Activated CD4-positive, alpha-beta memory T cell treated with anti-CD3 and anti-CD28 coated beads for 36 hours (primary cell): ENCODE results near the gene CENATAC. TPM values are rescaled to one million over a fixed set of nuclear protein-coding genes. Genes with fewer than 3 reads are reported as not detected.
"Not testable (repeated sequence)": the region's sequence is repeated elsewhere in the genome, so short reads cannot be mapped to it uniquely, and the experiment has no call there.

Experiments
- CTCF ChIA-PET: fragments of 350-600 bp; sonication (Branson Sonifier 250); formaldehyde crosslinking; loops from one replicate; lab custom pipeline; 2021; ENCODE audit warnings: antibody characterized with exemption, inconsistent platforms; lab: Charles Lee
- POLR2A ChIA-PET: fragments of 350-600 bp; sonication (Branson Sonifier 250); formaldehyde crosslinking; loops from one replicate; lab custom pipeline; 2021; ENCODE audit warnings: antibody characterized with exemption; lab: Charles Lee
- DNase-seq: peaks from one replicate; pipeline ENCODE4 v3.0.0-alpha.2; 2020
- H3K27ac Mint-ChIP-seq: one replicate; pipeline ENCODE4 v1.8.0; 2021; ENCODE audit warnings: mixed read lengths
- H3K27me3 Mint-ChIP-seq: one replicate; pipeline ENCODE4 v1.8.0; 2021; ENCODE audit warnings: mixed read lengths
- H3K36me3 Mint-ChIP-seq: one replicate; pipeline ENCODE4 v1.8.0; 2021; ENCODE audit warnings: mixed read lengths
- H3K4me1 Mint-ChIP-seq: one replicate; pipeline ENCODE4 v1.8.0; 2021; ENCODE audit warnings: low read depth, mixed read lengths
- H3K4me3 Mint-ChIP-seq: one replicate; pipeline ENCODE4 v1.8.0; 2021; ENCODE audit warnings: mild to moderate bottlenecking, mixed read lengths
- H3K9me3 Mint-ChIP-seq: one replicate; pipeline ENCODE4 v1.8.0; 2021; ENCODE audit warnings: mixed read lengths
- intact Hi-C: fragments of 100-400 bp; cut with micrococcal nuclease; formaldehyde crosslinking; loops from one replicate; pipeline ENCODE4 v1.15.1; 2023
- total RNA-seq, 2 experiments: library from RNA; stranded (reverse); gene quantifications; one replicate each; pipeline ENCODE4 v1.2.3, GENCODE V29; 2021

Gene CENATAC
- total RNA-seq, 2 experiments from 2014 or later: 21.4 to 22.3 TPM

DNA sequence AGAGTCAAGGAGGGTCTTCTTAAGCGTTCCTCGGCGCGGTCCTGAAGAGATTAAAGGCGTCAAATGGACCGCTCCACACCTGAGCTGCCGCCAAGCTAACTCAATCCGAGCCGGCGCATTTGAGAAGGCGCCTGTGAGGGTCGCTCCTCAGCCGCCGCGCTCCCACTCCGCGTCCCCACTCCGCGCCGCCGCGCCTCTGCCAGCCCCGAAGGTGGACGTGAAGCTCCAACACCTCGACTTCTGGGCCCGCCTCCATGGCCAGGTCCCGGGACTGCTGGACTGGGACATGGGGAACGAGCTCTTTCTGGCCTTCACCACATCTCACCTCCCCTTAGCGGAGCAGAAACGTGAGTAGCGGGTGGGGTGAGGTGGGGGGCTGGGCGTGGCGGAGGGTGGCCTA is 26.3 kb upstream of the CENATAC start, which contains the start of gene FOXR1:
Gene FOXR1 (plus strand): TSS at position 116 of the 400 bp plus-strand sequence. CDS start 171 bp downstream, at position 287.
- no peak for DNase-seq
- no peak within 1 kb of the TSS for H3K4me3 Mint-ChIP-seq
- H3K27ac Mint-ChIP-seq: no peak within 1 kb of the TSS
- no peaks in the 10 kb centered on the region for H3K36me3 Mint-ChIP-seq
- no peaks in the 10 kb centered on the region for H3K4me1 Mint-ChIP-seq
- POLR2A ChIA-PET: interaction anchor here (0.6 kb wide), 1 partner anchor 1030 kb away, joined by 4 read pairs; no protein-coding TSS in a partner anchor
- intact Hi-C loops: no loop called here
- H3K27me3 Mint-ChIP-seq: peaks cover 15% of the 10 kb centered on the region
- H3K9me3 Mint-ChIP-seq: no peaks in the 10 kb centered on the region
- CTCF ChIA-PET: no interaction called here

DNA sequence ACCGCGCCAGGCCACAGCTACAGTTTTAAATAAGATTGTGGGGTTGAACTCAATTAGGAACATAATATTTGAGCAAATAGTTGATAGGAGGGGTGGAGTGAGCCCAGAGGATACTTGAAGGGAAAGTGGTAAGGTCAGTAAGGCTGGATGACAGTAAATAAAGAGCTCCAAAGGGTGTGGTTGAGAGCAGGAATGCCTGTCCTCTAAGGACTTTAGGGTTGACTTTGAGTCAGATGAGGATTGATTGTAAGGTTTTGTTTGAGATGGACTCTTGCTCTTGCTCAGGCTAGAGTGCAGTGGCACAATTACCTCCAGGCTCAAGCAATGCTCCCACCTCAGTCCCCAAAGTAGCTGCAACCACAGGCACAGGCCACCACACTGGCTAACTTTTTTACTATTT is 24.0 kb upstream of the CENATAC start:
- intact Hi-C loops: no loop called here
- Mint-ChIP-seq H3K27ac (no peak overlapping the region), H3K36me3 (no peaks in the 10 kb centered on the region), H3K27me3 (peaks cover 17% of the 10 kb centered on the region), H3K4me3 (no peak overlapping the region), H3K4me1 (no peaks in the 10 kb centered on the region), H3K9me3 (no peaks in the 10 kb centered on the region)
- POLR2A ChIA-PET: no interaction called here
- DNase-seq: no peak
- CTCF ChIA-PET: interaction anchor here (0.9 kb wide), 1 partner anchor 17 kb away, joined by 3 read pairs; no protein-coding TSS in a partner anchor

DNA sequence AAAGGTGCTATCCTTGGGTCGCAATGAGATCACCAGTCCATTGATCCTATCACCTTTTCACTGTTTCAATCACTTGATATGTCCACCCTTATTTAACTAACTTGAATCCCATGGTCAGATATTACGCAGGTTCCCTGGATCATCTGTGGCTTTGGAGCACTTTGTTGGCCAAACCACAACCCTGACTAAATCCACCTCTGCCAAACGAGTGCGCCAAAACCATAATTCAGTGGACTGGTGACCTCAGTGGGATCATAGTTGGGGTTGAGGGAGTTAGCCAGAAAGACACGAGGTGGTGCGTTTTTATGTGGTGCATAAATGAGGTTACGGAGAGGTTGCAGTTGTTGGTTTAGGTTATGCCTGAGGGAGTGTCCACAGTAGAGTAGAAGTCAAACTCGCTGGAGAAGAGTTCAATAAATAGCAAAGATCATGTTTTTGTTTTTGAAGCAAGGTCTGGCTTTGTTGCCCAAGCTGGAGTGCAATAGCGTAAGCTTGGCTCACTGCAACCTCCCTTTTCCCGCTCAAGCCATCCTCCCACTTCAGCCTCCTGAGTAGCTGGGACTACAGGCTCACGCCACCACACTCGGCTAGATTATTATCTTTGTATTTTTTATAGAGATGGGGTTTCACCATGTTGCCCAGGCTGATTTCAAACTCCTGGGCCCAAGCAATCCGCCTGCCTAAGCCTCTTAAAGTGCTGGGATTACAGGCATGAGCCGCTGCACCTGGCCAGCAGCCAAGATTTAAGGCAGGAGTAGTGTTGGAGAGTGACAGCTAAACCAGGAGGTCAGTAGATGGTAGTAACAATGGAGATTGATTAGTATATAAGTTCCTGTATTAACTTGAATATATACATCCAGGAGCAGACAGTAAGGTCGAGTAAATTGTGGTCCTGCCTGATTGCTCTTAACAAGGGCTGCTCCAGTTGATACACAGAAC is 21.9 kb upstream of the CENATAC start:
- ChIA-PET POLR2A (no interaction called here), CTCF (interaction anchor here (1.7 kb wide), 1 partner anchor 19 kb away, joined by 7 read pairs; the partner anchor contains the start of gene UPK2)
- no peak overlapping the region for H3K27ac Mint-ChIP-seq
- intact Hi-C loops: no loop called here
- H3K36me3 Mint-ChIP-seq: no peaks in the 10 kb centered on the region
- no peak overlapping the region for H3K4me3 Mint-ChIP-seq
- H3K4me1 Mint-ChIP-seq: no peaks in the 10 kb centered on the region
- H3K27me3 Mint-ChIP-seq: peaks cover 13% of the 10 kb centered on the region
- H3K9me3 Mint-ChIP-seq: no peaks in the 10 kb centered on the region
- DNase-seq: no peak

DNA sequence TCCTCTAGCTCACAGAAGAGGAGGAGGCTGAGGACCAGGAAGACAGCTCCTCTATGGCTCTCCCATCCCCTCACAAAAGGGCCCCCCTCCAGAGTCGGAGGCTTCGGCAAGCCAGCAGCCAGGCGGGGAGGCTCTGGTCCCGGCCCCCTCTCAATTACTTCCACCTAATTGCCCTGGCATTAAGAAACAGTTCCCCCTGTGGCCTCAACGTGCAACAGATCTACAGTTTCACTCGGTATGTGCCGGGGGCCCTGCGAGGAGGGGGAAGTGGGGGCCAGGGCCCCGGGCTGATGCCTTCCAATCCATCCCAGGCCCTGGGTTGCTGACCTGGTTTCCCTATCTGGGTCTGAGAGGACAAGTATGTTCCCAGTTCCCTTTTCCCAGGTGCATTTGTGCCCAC is 18.5 kb upstream of the CENATAC start:
- intact Hi-C loops: no loop called here

DNA sequence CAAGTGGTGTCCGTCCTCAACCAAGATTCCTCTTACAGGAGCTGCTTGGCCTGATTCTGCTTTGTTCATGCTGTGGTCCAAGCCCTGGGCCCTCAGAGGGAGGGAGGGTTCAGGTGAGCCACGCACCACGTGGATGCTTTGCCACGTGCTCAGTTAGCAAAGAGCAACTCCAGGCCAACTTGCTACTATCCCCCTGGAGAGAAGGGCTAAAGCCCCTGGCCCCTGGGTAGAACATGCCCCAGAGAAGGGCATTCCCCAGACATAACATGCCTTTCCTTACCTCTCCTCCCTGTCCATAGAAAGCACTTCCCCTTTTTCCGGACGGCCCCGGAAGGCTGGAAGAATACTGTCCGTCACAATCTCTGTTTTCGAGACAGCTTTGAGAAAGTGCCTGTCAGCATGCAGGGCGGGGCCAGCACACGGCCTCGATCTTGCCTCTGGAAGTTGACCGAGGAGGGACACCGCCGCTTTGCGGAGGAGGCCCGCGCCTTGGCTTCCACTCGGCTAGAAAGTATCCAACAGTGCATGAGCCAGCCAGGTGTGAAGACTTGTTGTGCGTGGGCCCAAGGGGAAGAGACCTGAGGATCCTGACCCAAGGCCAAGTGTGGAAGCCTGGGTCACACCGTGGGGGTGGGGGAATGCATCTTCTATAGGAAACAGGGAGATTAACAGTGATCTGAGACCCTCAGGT is 17.6 kb upstream of the CENATAC start:
- H3K36me3 Mint-ChIP-seq: no peaks in the 10 kb centered on the region
- intact Hi-C loops: no loop called here
- DNase-seq: no peak
- no peaks in the 10 kb centered on the region for H3K4me1 Mint-ChIP-seq
- no peak overlapping the region for H3K4me3 Mint-ChIP-seq
- POLR2A ChIA-PET: no interaction called here
- CTCF ChIA-PET: no interaction called here
- peaks cover 6% of the 10 kb centered on the region for H3K27me3 Mint-ChIP-seq
- H3K9me3 Mint-ChIP-seq: no peaks in the 10 kb centered on the region
- no peak overlapping the region for H3K27ac Mint-ChIP-seq

More for the DNA sequence above, 18.5 kb upstream of the CENATAC start:
- no peak for DNase-seq
- no peak overlapping the region for H3K4me3 Mint-ChIP-seq
- CTCF ChIA-PET: no interaction called here
- POLR2A ChIA-PET: no interaction called here
- H3K27me3 Mint-ChIP-seq: peaks cover 10% of the 10 kb centered on the region
- no peaks in the 10 kb centered on the region for H3K9me3 Mint-ChIP-seq
- H3K4me1 Mint-ChIP-seq: no peaks in the 10 kb centered on the region
- H3K27ac Mint-ChIP-seq: no peak overlapping the region
- no peaks in the 10 kb centered on the region for H3K36me3 Mint-ChIP-seq

DNA sequence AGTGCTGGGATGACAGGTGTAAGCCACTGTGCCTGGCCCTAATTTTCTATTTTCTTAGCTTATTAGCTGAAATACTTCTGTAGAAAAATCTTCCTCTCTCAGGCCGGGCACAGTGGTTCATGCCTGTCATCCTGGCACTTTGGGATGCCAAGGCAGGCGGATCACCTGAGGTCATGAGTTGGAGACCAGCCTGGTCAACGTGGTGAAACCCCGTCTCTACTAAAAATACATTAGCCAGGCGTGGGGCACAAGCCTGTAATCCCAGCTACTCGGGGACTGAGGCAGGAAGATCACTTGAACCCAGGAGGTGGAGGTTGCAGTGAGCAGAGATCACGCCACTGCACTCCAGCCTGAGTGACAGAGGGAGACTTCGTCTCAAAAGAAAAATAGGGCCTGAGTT is 13.6 kb upstream of the CENATAC start:
- CTCF ChIA-PET, H3K27me3 Mint-ChIP-seq, H3K4me1 Mint-ChIP-seq, DNase-seq, POLR2A ChIA-PET, H3K9me3 Mint-ChIP-seq, H3K36me3 Mint-ChIP-seq, H3K27ac Mint-ChIP-seq, intact Hi-C loops, H3K4me3 Mint-ChIP-seq: not testable (repeated sequence)

DNA sequence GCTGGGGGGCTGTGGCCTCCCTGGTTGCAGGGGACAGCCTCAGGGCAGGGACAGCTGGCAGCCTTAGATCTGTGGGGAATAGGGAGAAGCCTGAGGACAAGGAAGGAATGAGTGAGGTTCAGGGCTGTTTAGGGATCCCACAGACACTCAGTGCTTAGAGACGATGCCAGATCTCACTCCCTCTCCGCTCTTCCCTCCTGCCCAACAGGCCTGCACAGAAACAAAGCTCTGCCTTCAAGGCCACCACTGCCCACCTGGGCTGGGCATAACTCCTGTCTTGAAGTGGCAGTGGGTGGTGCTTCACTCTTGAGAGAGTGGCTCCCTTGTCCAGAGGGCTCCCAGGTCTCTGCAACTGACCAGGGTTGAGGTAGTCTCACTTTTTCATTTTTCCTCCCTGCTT is 13.1 kb upstream of the CENATAC start:
- Mint-ChIP-seq H3K36me3 (no peaks in the 10 kb centered on the region), H3K27ac (no peak overlapping the region), H3K9me3 (no peaks in the 10 kb centered on the region), H3K27me3 (no peaks in the 10 kb centered on the region), H3K4me1 (no peaks in the 10 kb centered on the region), H3K4me3 (no peak overlapping the region)
- POLR2A ChIA-PET: no interaction called here
- no peak for DNase-seq
- intact Hi-C loops: no loop called here
- CTCF ChIA-PET: no interaction called here

DNA sequence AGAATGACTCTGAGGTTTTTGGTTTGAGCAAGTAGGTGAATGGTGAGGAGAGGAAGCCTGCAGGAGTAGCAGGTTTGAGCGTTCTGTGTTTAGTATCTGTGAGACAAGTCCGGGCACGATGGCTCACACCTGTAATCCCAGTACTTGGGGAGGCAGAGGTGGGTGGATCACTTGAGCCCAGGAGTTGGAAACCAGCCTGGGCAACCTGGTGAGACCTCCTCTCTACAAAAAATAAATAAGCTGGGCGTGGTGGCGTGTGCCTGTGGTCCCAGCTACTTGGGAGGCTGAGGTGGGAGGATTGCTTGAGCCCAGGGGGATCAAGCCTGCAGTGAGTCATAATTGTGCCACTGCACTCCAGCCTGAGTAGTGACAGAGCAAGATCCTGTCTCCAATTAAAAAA is 9.7 kb upstream of the CENATAC start:
- no peak for DNase-seq
- POLR2A ChIA-PET: no interaction called here
- Mint-ChIP-seq H3K4me1 (no peaks in the 10 kb centered on the region), H3K27me3 (no peaks in the 10 kb centered on the region), H3K9me3 (no peaks in the 10 kb centered on the region), H3K36me3 (peaks cover 1% of the 10 kb centered on the region), H3K4me3 (no peak overlapping the region), H3K27ac (no peak overlapping the region)
- intact Hi-C loops: no loop called here
- CTCF ChIA-PET: no interaction called here

DNA sequence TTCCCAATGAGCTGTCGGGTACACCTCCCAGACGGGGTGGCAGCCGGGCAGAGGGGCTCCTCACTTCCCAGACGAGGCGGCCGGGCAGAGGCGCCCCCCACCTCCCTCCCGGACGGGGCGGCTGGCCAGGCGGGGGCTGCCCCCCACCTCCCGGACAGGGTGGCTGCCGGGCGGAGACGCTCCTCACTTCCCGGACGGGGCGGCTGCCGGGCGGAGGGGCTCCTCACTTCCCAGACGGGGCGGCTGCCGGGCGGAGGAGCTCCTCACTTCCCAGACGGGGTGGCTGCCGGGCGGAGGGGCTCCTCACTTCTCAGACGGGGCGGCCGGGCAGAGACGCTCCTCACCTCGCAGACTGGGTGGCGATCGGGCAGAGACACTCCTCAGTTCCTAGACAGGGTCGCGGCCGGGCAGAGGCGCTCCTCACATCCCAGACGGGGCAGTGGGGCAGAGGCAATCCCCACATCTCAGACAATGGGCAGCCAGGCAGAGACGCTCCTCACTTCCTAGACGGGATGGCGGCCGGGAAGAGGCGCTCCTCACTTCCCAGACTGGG is 6.4 kb upstream of the CENATAC start:
- intact Hi-C loops, H3K27ac Mint-ChIP-seq, DNase-seq, H3K4me3 Mint-ChIP-seq, CTCF ChIA-PET, H3K27me3 Mint-ChIP-seq, H3K4me1 Mint-ChIP-seq, H3K36me3 Mint-ChIP-seq, POLR2A ChIA-PET, H3K9me3 Mint-ChIP-seq: not testable (repeated sequence)

DNA sequence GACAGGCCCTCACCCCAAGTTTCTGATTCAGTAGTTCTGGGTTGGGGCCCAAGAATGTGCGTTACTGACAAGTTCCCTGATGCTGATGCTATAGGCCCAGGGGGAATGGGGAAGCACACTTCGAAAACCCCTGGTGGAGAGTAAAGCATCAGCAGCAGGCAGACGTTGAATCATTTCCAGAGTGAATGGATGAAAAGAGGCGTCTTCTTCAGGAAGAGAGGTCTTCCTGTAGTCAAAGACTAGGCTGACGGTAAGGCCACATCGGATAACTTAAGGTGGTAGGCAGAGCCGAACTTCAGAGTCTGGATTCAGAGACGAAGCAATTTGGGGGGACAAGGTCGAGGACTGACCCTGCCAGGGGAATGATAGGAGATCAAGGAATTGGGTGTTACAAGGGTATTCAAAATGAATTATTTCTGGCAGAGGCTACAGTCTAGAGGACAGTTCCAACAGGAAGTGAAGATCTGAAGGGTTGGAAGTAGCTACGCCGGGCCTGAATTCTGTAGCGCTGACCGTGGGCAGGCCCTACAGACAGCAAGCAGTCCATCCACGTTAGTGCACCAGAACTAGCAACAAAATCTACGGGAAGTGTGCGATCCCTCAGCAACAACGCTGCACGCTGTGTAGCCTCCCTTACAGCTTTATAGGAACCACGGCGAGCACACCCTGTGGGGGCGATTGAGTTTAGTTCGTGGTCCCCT is 862 bp upstream of the CENATAC start:
- peak overlapping the region; percentile 94 for H3K27ac Mint-ChIP-seq
- H3K4me3 Mint-ChIP-seq: peak overlapping the region; percentile 88
- no peaks in the 10 kb centered on the region for H3K9me3 Mint-ChIP-seq
- ChIA-PET CTCF (interaction anchor here (0.8 to 1.8 kb wide), 7 partner anchors 19 to 307 kb away, joined by 3 to 7 read pairs (median 3); partner anchors contain the start of genes RPS25 and TRAPPC4), POLR2A (interaction anchor here (0.5 to 2.2 kb wide), 12 partner anchors 18 to 207 kb away, joined by 3 to 23 read pairs (median 5); partner anchors contain the start of genes BCL9L, DDX6, DPAGT1 and RPS25)
- peaks cover 32% of the 10 kb centered on the region for H3K36me3 Mint-ChIP-seq
- intact Hi-C loops: loop anchor here (1.0 to 5.0 kb wide), 2 partner anchors 69 to 205 kb away; partner anchors contain the start of gene DDX6
- H3K27me3 Mint-ChIP-seq: no peaks in the 10 kb centered on the region
- peaks cover 28% of the 10 kb centered on the region for H3K4me1 Mint-ChIP-seq
- DNase-seq: peak; percentile 72

DNA sequence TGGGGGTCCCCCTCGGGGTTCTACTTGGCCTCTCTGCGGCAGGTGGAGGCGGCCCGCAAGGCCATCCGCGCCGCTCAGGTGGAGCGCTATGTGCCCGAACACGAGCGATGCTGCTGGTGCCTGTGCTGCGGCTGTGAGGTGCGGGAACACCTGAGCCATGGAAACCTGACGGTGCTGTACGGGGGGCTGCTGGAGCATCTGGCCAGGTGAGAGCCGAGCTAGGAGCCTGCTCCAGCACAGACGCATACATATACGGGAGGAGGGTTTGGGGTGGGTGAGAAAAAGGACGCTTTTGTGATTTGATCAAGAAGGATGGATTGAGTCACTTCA is 415 bp downstream of the CENATAC start:
- no peak for DNase-seq
- intact Hi-C loops: loop anchor here (1.0 to 5.0 kb wide), 4 partner anchors 20 to 694 kb away; partner anchors contain the start of genes CD3E, DDX6, RPS25 and SLC37A4
- peak overlapping the region; percentile 94 for H3K27ac Mint-ChIP-seq
- H3K36me3 Mint-ChIP-seq: peaks cover 39% of the 10 kb centered on the region
- H3K4me1 Mint-ChIP-seq: peaks cover 28% of the 10 kb centered on the region
- ChIA-PET POLR2A (interaction anchor here (0.7 to 2.2 kb wide), 5 partner anchors 14 to 87 kb away, joined by 3 to 23 read pairs (median 5); partner anchors contain the start of genes RPS25 and TRAPPC4), CTCF (interaction anchor here (0.7 to 1.8 kb wide), 4 partner anchors 19 to 108 kb away, joined by 3 to 7 read pairs (median 6); partner anchors contain the start of gene RPS25)
- peak overlapping the region; percentile 88 for H3K4me3 Mint-ChIP-seq
- H3K9me3 Mint-ChIP-seq: no peaks in the 10 kb centered on the region
- H3K27me3 Mint-ChIP-seq: no peaks in the 10 kb centered on the region
